ENCODE measurements around the gene PAK4.

PAK4 gene

GRCh38 chr19:39129116-39129515, 3.5 kb downstream of the PAK4 start:
- Histone ChIP-seq H3K36me3 (ENCODE audit: control insufficient read depth, insufficient read depth, low read length) (no peaks in the 10 kb centered on the region), H3K4me3 (replicated peaks; ENCODE audit: low read depth, low read length) (no peak overlapping the region), H3K27me3 (replicated peaks; ENCODE audit: control insufficient read depth, insufficient read depth, low read length) (no peaks in the 10 kb centered on the region)
- DNase-seq (ENCODE audit: extremely low read depth, insufficient read length) = no peak
- TF ChIP-seq, protein P1, sequence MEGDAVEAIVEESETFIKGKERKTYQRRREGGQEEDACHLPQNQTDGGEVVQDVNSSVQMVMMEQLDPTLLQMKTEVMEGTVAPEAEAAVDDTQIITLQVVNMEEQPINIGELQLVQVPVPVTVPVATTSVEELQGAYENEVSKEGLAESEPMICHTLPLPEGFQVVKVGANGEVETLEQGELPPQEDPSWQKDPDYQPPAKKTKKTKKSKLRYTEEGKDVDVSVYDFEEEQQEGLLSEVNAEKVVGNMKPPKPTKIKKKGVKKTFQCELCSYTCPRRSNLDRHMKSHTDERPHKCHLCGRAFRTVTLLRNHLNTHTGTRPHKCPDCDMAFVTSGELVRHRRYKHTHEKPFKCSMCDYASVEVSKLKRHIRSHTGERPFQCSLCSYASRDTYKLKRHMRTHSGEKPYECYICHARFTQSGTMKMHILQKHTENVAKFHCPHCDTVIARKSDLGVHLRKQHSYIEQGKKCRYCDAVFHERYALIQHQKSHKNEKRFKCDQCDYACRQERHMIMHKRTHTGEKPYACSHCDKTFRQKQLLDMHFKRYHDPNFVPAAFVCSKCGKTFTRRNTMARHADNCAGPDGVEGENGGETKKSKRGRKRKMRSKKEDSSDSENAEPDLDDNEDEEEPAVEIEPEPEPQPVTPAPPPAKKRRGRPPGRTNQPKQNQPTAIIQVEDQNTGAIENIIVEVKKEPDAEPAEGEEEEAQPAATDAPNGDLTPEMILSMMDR (IDR thresholded peaks at IDR 0.05; ENCODE audit: insufficient read depth, low read length, poor library complexity, severe bottlenecking) = no peak

- Histone ChIP-seq H3K27me3 (replicated peaks; ENCODE audit: control insufficient read depth, insufficient read depth, low read length) (no peaks in the 10 kb centered on the region), H3K36me3 (ENCODE audit: control insufficient read depth, insufficient read depth, low read length) (no peaks in the 10 kb centered on the region), H3K4me3 (replicated peaks; ENCODE audit: low read depth, low read length) (no peak overlapping the region)
- no peak for DNase-seq (ENCODE audit: extremely low read depth, insufficient read length)
- TF ChIP-seq, protein P1 (IDR thresholded peaks at IDR 0.05; ENCODE audit: insufficient read depth, low read length, poor library complexity, severe bottlenecking) = no peak
Observed at GRCh38 chr19:39130337-39131254, 5.0 kb downstream of the PAK4 start.

GRCh38 chr19:39131255-39131755, 5.7 kb downstream of the PAK4 start:
- DNase-seq (ENCODE audit: extremely low read depth, insufficient read length) = no peak
- H3K27me3 ChIP-seq (replicated peaks; ENCODE audit: control insufficient read depth, insufficient read depth, low read length) = no peaks in the 10 kb centered on the region
- H3K36me3 ChIP-seq (ENCODE audit: control insufficient read depth, insufficient read depth, low read length) = no peaks in the 10 kb centered on the region
- no peak overlapping the region for H3K4me3 ChIP-seq (replicated peaks; ENCODE audit: low read depth, low read length)
- TF ChIP-seq, protein P1 (IDR thresholded peaks at IDR 0.05; ENCODE audit: insufficient read depth, low read length, poor library complexity, severe bottlenecking) = no peak

DNA sequence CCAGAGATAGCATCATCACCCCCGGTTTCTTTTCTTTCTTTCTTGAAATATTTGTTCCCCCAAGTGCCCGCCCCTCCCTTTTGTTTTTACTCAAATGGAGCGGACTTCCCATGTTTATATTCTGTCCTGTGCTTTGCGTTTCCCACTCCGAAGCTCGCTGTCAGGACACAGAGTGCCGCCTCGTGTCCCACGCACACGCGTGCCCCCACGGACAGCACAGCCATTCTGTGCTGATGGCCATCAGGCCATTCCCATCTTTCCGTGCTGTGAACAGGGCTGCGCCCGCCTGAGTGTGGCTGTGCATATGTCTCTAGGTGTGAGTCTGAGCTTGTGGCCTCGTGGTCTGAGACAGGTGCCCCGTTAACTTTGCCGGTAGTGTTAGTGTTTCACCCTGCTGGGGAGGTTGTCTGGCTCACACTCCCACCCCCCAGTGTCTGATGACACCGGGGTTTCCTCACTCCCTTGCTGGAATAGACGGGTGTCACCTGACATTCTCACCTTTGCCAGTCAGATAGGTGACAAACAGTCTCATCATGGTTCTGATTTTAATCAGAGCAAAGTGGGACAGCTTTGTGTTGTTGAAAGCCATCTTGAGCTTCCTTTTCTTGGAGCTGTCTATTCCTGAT, 6.9 kb downstream of the PAK4 start:
- no peak for DNase-seq (ENCODE audit: extremely low read depth, insufficient read length)
- TF ChIP-seq, protein P1 (IDR thresholded peaks at IDR 0.05; ENCODE audit: insufficient read depth, low read length, poor library complexity, severe bottlenecking) = no peak
- Histone ChIP-seq H3K36me3 (ENCODE audit: control insufficient read depth, insufficient read depth, low read length) (no peaks in the 10 kb centered on the region), H3K4me3 (replicated peaks; ENCODE audit: low read depth, low read length) (no peak overlapping the region), H3K27me3 (replicated peaks; ENCODE audit: control insufficient read depth, insufficient read depth, low read length) (no peaks in the 10 kb centered on the region)

DNA sequence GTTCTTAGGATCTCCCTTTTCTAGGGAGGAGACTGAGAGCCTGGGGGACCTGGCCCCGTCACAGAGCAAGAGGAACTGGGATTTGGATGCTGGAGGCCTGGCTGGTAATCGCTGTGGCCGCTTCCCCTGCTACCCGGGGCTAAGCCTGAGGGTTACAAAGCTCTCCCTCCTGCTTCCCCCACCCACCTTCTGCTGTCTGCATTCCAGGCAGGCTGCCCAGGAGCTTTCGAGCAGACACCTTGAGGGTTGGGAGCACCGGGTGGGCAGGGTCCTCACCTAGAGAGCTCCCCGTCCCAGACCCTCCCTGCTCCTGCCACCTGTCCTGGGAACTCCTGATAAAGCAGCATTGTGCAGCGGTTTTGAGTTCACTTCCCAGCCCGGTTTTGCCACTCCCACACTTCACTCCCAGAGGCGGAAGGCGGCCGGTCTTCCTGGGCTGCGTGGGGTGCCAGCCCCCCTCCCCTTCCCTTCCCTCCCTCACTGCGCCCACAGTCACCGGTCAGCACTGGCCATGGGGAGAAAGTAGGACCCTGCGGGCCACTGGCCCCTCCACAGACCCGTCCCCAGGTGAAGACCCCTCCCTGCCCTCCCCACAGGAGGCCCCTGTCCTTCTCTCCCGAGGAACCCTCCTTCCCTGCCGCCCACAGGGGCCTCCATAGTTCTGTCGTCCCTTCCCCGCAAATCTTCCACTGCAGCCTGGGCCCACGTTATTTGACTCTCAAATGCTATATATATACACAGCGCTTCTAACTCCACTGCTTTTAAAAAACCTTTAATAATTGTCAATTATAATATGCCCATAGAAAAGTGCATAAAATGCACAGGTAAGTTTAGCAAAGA, 8.1 kb downstream of the PAK4 start:
- no peaks in the 10 kb centered on the region for H3K27me3 ChIP-seq (replicated peaks; ENCODE audit: control insufficient read depth, insufficient read depth, low read length)
- H3K36me3 ChIP-seq (ENCODE audit: control insufficient read depth, insufficient read depth, low read length) = no peaks in the 10 kb centered on the region
- DNase-seq (ENCODE audit: extremely low read depth, insufficient read length) = no peak
- TF ChIP-seq, protein P1 (IDR thresholded peaks at IDR 0.05; ENCODE audit: insufficient read depth, low read length, poor library complexity, severe bottlenecking) = no peak
- H3K4me3 ChIP-seq (replicated peaks; ENCODE audit: low read depth, low read length) = no peak overlapping the region
